CD8-positive, alpha-beta memory T cell (primary cell): ENCODE results near the gene CHL1. TPM values are rescaled to one million over a fixed set of nuclear protein-coding genes. Genes with fewer than 3 reads are reported as not detected.

ENCODE experiments used
- CTCF ChIA-PET: fragments of 350-600 bp; sonication (Branson Sonifier 250); formaldehyde crosslinking; loops from one replicate; lab custom pipeline; 2021; ENCODE audit warnings: antibody characterized with exemption; lab: Charles Lee
- POLR2A ChIA-PET: fragments of 350-600 bp; sonication (Branson Sonifier 250); formaldehyde crosslinking; loops from one replicate; lab custom pipeline; 2021; ENCODE audit warnings: antibody characterized with exemption; lab: Charles Lee
- DNase-seq, 5 donors: peaks; one replicate each; pipeline versions ENCODE4 v3.0.0 to v3.0.0-alpha.2; 2020 to 2022; ENCODE audit warnings: mixed read lengths in 1 of 5
- H3K27ac ChIP-seq: one replicate; pipeline ENCODE4 v1.7.0; 2013; ENCODE audit warnings: low read depth, mild to moderate bottlenecking, low read length, moderate library complexity
- H3K27me3 ChIP-seq: 2 replicates; pipeline ENCODE4 v1.7.0; 2013; ENCODE audit warnings: low read length, mild to moderate bottlenecking; ENCODE audit not compliant: insufficient read depth, poor library complexity, severe bottlenecking
- H3K36me3 ChIP-seq: 2 replicates; pipeline ENCODE4 v1.7.0; 2013; ENCODE audit warnings: mild to moderate bottlenecking, low read length, moderate library complexity; ENCODE audit not compliant: insufficient read depth
- H3K4me1 ChIP-seq: 2 replicates; pipeline ENCODE4 v1.7.0; 2013; ENCODE audit warnings: mild to moderate bottlenecking, low read length, moderate library complexity; ENCODE audit not compliant: insufficient read depth
- H3K4me3 ChIP-seq: 2 replicates; pipeline ENCODE4 v1.7.0; 2013; ENCODE audit warnings: mild to moderate bottlenecking, low read length
- H3K9me3 ChIP-seq: 2 replicates; pipeline ENCODE4 v1.7.0; 2013; ENCODE audit warnings: mild to moderate bottlenecking, low read length
- H3K27ac Mint-ChIP-seq, 8 donors: one replicate each; pipeline ENCODE4 v1.8.0; 2020 to 2021; ENCODE audit warnings: mixed read lengths in 8 of 8, mild to moderate bottlenecking in 6 of 8, inconsistent platforms in 3 of 8, moderate library complexity in 3 of 8
- H3K27me3 Mint-ChIP-seq, 2 donors: one replicate each; pipeline ENCODE4 v1.8.0; 2020 to 2021; ENCODE audit warnings: mixed read lengths in 2 of 2, mild to moderate bottlenecking in 1 of 2, moderate library complexity in 1 of 2
- H3K36me3 Mint-ChIP-seq, 3 donors: one replicate each; pipeline ENCODE4 v1.8.0; 2020 to 2021; ENCODE audit warnings: mixed read lengths in 3 of 3, inconsistent platforms in 1 of 3, mild to moderate bottlenecking in 1 of 3
- H3K4me1 Mint-ChIP-seq, 3 donors: one replicate each; pipeline ENCODE4 v1.8.0; 2020 to 2021; ENCODE audit warnings: mixed read lengths in 3 of 3, inconsistent platforms in 1 of 3, mild to moderate bottlenecking in 1 of 3
- H3K4me3 Mint-ChIP-seq, 7 donors: one replicate each; pipeline ENCODE4 v1.8.0; 2020 to 2021; ENCODE audit warnings: mixed read lengths in 7 of 7, mild to moderate bottlenecking in 6 of 7, moderate library complexity in 4 of 7, inconsistent platforms in 2 of 7
- H3K9me3 Mint-ChIP-seq, 5 donors: one replicate each; pipeline ENCODE4 v1.8.0; 2020 to 2022; ENCODE audit warnings: mixed read lengths in 5 of 5, mild to moderate bottlenecking in 3 of 5, moderate library complexity in 2 of 5, inconsistent platforms in 1 of 5
- polyA plus RNA-seq: library from polyadenylated mRNA; unstranded; fragments of 300-500 nt; fragmentation: Illumina TruSeq; gene quantifications from one replicate; pipeline ENCODE4 v1.2.3, GENCODE V29; 2021
- total RNA-seq, 2 experiments: library from RNA; stranded (reverse); gene quantifications; one replicate each; pipeline ENCODE4 v1.2.3, GENCODE V29; 2021

Gene CHL1
- total and polyA plus RNA-seq, 3 experiments from 2014 or later = not detected

DNA sequence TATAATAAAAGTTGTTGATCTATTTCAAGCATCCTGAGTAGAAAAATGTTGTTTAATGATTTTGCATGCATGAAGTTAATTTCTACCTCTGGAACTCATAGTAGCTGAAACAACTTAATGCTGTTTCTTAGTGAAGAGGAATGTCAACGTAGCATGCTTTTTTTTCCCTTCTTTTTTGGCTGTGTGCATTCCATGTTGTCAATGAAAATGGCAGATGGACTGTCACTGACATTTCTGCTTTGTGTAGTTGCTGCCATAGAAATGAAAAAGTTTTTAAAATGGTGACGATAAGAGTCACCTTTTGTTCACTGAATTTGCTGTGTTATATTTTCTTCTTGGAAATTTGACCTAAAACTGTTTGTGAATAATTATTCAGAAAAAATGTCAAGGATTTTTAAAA is 116.3 kb downstream of the CHL1 start:
- Mint-ChIP-seq H3K4me3 (no peak overlapping the region), H3K36me3 (no peaks in the 10 kb centered on the region), H3K4me1 (no peaks in the 10 kb centered on the region), H3K9me3 (peaks cover 2 to 18% (median 5%) of the 10 kb centered on the region in 5 donors), H3K27me3 (no peaks in the 10 kb centered on the region), H3K27ac (no peak overlapping the region)
- H3K27ac ChIP-seq = no peak overlapping the region
- no peaks in the 10 kb centered on the region for H3K9me3 ChIP-seq
- POLR2A ChIA-PET = no interaction called here
- H3K4me1 ChIP-seq = no peaks in the 10 kb centered on the region
- CTCF ChIA-PET = no interaction called here
- no peak overlapping the region for H3K4me3 ChIP-seq
- no peaks in the 10 kb centered on the region for H3K27me3 ChIP-seq
- no peaks in the 10 kb centered on the region for H3K36me3 ChIP-seq
- no peak for DNase-seq

DNA sequence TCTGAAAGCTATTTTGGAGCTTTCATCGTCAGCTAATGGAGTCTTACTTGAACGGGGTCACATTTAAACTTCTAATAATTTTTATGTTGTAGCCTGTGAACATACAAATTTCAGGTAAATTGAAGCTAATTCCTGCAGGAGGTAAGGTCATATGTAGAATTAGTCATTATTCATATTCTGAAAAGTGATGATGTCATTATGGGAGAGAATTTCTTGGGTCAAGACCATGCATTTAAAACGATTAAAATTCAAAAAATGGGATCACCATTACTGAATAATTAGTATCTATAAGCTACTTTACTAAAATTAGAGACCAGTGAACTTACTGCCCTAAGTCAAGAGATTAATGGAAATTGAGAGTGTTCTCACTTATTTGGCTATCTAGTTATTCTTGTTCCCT is 120.4 kb downstream of the CHL1 start:
- peaks cover 0 to 16% (median 2%) of the 10 kb centered on the region in 5 donors for H3K9me3 Mint-ChIP-seq
- CTCF ChIA-PET = no interaction called here
- H3K36me3 ChIP-seq = no peaks in the 10 kb centered on the region
- H3K36me3 Mint-ChIP-seq = no peaks in the 10 kb centered on the region
- H3K4me1 Mint-ChIP-seq = no peaks in the 10 kb centered on the region
- no peak overlapping the region for H3K27ac ChIP-seq
- H3K27me3 ChIP-seq = no peaks in the 10 kb centered on the region
- no peak for DNase-seq
- no peaks in the 10 kb centered on the region for H3K4me1 ChIP-seq
- no peak overlapping the region for H3K4me3 ChIP-seq
- H3K27ac Mint-ChIP-seq = no peak overlapping the region
- POLR2A ChIA-PET = no interaction called here
- no peaks in the 10 kb centered on the region for H3K9me3 ChIP-seq
- no peak overlapping the region for H3K4me3 Mint-ChIP-seq
- H3K27me3 Mint-ChIP-seq = no peaks in the 10 kb centered on the region

DNA sequence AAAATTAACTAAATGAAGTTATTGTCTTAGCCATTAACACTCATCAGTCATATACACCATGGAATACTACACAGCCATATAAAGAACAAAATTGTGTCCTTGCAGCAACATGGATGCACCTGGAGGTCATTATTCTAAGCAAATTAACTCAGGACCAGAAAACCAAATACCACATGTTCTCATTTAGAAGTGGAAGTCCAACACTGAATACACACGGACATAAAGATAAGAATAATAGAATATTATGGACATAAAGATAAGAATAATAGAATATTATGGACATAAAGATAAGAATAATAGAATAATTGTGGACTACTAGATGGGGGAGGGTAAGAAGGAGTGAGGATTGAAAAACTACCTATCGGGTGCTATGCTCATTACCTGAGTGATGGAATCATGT is 122.3 kb downstream of the CHL1 start:
- H3K27me3 Mint-ChIP-seq = no peaks in the 10 kb centered on the region
- CTCF ChIA-PET = interaction anchor here (0.6 kb wide), 1 partner anchor 42 kb away, joined by 3 read pairs; no protein-coding TSS in a partner anchor
- Histone ChIP-seq H3K27ac (no peak overlapping the region), H3K36me3 (no peaks in the 10 kb centered on the region), H3K4me1 (no peaks in the 10 kb centered on the region), H3K9me3 (no peaks in the 10 kb centered on the region), H3K27me3 (no peaks in the 10 kb centered on the region), H3K4me3 (no peak overlapping the region)
- H3K4me1 Mint-ChIP-seq = no peaks in the 10 kb centered on the region
- H3K9me3 Mint-ChIP-seq = peaks cover 0 to 16% (median 2%) of the 10 kb centered on the region in 5 donors
- H3K4me3 Mint-ChIP-seq = no peak overlapping the region
- no peak for DNase-seq
- POLR2A ChIA-PET = no interaction called here
- no peaks in the 10 kb centered on the region for H3K36me3 Mint-ChIP-seq
- no peak overlapping the region for H3K27ac Mint-ChIP-seq

DNA sequence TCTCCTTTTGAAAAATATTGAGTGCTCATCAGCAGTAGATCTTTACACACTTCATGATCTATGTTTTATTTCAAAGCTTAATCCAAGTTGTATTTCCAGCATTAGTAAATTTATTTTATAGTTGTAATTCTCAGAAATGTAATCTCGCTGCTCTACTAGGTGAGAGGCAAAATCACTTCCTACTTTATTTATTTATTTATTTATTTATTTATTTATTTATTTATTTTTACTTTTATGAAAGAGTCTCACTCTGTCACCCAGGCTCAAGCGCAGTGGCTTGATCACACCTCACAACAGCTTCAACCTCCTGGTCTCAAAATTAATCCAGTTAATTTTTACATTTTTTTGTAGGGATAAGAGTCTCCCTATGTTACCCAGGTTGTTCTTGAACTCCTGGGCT is 127.9 kb downstream of the CHL1 start:
- Histone ChIP-seq H3K9me3 (no peaks in the 10 kb centered on the region), H3K27ac (no peak overlapping the region), H3K4me1 (no peaks in the 10 kb centered on the region), H3K27me3 (no peaks in the 10 kb centered on the region), H3K36me3 (no peaks in the 10 kb centered on the region), H3K4me3 (no peak overlapping the region)
- Mint-ChIP-seq H3K4me3 (no peak overlapping the region), H3K36me3 (no peaks in the 10 kb centered on the region), H3K27me3 (no peaks in the 10 kb centered on the region), H3K27ac (no peak overlapping the region), H3K9me3 (no peaks in the 10 kb centered on the region), H3K4me1 (no peaks in the 10 kb centered on the region)
- POLR2A ChIA-PET = no interaction called here
- DNase-seq = no peak
- CTCF ChIA-PET = no interaction called here

DNA sequence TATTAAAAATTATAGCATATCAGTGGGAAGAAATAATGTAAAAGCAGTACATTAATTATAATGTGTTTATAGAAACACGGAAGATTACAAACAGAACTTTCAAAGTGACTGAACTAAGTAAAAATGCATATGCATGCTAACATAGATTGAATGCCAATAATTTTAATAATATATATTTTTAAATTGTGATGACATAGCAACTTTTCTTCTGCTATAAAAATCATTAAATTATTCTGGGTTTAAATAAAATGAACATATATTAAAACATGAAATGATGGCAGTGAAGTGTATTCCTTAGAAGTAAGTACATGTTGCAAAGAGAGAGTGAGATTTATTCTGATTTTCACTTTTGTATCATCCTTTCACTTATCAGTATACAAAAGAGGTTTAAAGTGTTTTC is 128.9 kb downstream of the CHL1 start:
- ChIA-PET CTCF (no interaction called here), POLR2A (no interaction called here)
- H3K4me1 ChIP-seq = no peaks in the 10 kb centered on the region
- H3K9me3 Mint-ChIP-seq = peaks cover 0 to 3% (median 0%) of the 10 kb centered on the region in 5 donors
- no peaks in the 10 kb centered on the region for H3K27me3 Mint-ChIP-seq
- H3K27me3 ChIP-seq = no peaks in the 10 kb centered on the region
- H3K36me3 ChIP-seq = no peaks in the 10 kb centered on the region
- no peaks in the 10 kb centered on the region for H3K9me3 ChIP-seq
- H3K4me3 Mint-ChIP-seq = no peak overlapping the region
- DNase-seq = no peak
- no peak overlapping the region for H3K27ac ChIP-seq
- no peaks in the 10 kb centered on the region for H3K4me1 Mint-ChIP-seq
- no peak overlapping the region for H3K4me3 ChIP-seq
- no peak overlapping the region for H3K27ac Mint-ChIP-seq
- H3K36me3 Mint-ChIP-seq = no peaks in the 10 kb centered on the region

DNA sequence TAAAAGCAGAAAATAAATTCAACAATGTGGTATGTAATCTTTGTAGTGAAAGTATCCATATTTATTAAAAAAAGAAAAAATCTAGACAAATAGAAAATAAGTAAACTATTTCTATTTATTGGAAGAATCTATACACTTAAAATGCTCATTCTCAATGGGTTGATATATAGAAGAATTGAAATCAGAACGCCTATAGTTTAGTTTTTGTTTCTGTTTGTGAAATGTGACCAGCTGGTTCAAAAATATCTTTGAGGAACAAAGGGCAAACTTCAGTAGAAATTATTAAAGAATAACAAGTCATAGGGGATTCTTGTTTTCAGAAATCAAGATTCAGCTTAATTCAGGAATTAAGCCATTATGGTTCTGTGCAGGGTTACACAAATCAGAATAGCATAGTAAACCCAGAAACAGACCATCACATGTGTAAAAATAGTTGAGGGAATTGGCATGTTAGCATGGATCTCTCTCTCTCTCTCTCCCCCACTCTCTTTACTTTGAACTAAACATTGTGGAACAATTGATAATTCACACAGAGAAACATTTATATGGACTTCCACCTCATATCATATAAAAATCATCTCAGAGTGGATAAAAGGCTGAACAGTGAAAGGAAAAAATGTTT is 134.0 kb downstream of the CHL1 start:
- H3K4me3 ChIP-seq = no peak overlapping the region
- no peak overlapping the region for H3K27ac ChIP-seq
- ChIA-PET POLR2A (no interaction called here), CTCF (no interaction called here)
- H3K36me3 ChIP-seq = no peaks in the 10 kb centered on the region
- Mint-ChIP-seq H3K27ac (no peak overlapping the region), H3K27me3 (no peaks in the 10 kb centered on the region), H3K36me3 (no peaks in the 10 kb centered on the region), H3K4me3 (no peak overlapping the region), H3K4me1 (no peaks in the 10 kb centered on the region), H3K9me3 (peaks cover 0 to 8% (median 2%) of the 10 kb centered on the region in 5 donors)
- no peaks in the 10 kb centered on the region for H3K9me3 ChIP-seq
- H3K4me1 ChIP-seq = no peaks in the 10 kb centered on the region
- no peaks in the 10 kb centered on the region for H3K27me3 ChIP-seq
- DNase-seq = no peak

DNA sequence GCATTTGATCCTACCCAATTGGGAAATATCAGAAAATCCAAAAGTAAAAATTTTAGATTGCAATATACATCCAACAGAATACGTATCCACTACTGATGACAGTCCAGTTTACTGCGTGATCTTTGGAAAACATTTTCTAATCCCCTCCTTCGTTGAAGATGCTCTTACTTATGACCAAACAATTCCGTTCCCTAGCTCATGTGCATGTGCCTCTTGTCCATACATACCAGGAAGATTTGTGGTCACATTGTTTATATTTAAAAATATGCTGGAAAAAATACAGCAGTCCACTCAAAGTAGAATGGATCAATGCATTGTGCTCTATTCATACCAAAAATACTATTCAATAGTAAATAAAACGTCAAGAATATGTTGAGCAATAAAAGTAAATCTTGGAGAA is 135.3 kb downstream of the CHL1 start:
- Histone ChIP-seq H3K36me3 (no peaks in the 10 kb centered on the region), H3K27ac (no peak overlapping the region), H3K4me1 (no peaks in the 10 kb centered on the region), H3K27me3 (no peaks in the 10 kb centered on the region), H3K9me3 (no peaks in the 10 kb centered on the region), H3K4me3 (no peak overlapping the region)
- Mint-ChIP-seq H3K36me3 (no peaks in the 10 kb centered on the region), H3K4me3 (no peak overlapping the region), H3K27me3 (no peaks in the 10 kb centered on the region), H3K4me1 (no peaks in the 10 kb centered on the region), H3K27ac (no peak overlapping the region), H3K9me3 (peaks cover 0 to 11% (median 2%) of the 10 kb centered on the region in 5 donors)
- DNase-seq = no peak
- POLR2A ChIA-PET = no interaction called here
- CTCF ChIA-PET = no interaction called here

DNA sequence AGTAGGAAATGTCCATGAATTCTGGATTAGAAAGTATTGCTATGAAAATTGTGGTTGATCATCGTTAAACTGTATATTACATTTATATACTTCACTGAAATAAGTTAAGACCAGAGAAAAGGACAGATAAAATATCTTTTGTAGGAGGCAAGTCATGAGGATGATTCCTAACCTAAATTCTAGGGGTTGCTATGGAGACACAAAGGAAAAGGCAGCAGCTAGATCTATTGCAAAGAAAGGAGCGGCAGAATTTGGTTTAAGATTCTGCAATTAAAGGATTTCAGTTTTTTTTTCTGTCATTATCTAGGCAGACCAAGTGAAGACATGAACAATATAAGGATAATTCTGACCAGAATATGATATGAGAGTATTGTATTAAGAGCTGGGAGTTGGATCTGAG is 136.1 kb downstream of the CHL1 start:
- CTCF ChIA-PET = no interaction called here
- Mint-ChIP-seq H3K36me3 (no peaks in the 10 kb centered on the region), H3K4me3 (no peak overlapping the region)

More for the DNA sequence above, 136.1 kb downstream of the CHL1 start:
- Histone ChIP-seq H3K27me3 (no peaks in the 10 kb centered on the region), H3K9me3 (no peaks in the 10 kb centered on the region), H3K4me1 (no peaks in the 10 kb centered on the region), H3K27ac (no peak overlapping the region), H3K4me3 (no peak overlapping the region), H3K36me3 (no peaks in the 10 kb centered on the region)
- Mint-ChIP-seq H3K27me3 (no peaks in the 10 kb centered on the region), H3K9me3 (peaks cover 0 to 11% (median 2%) of the 10 kb centered on the region in 5 donors), H3K4me1 (no peaks in the 10 kb centered on the region), H3K27ac (no peak overlapping the region)
- DNase-seq = no peak
- POLR2A ChIA-PET = no interaction called here
